CD4-positive, alpha-beta memory T cell (primary cell): Measurements from ENCODE around the gene COL4A5. TPM values are rescaled to one million over a fixed set of nuclear protein-coding genes. Genes with fewer than 3 reads are reported as not detected.

Source experiments
- CTCF ChIA-PET: fragments of 350-600 bp; sonication (Branson Sonifier 250); formaldehyde crosslinking; loops from one replicate; lab custom pipeline; 2021; ENCODE audit warnings: inconsistent platforms; ENCODE audit not compliant: partially characterized antibody; lab: Charles Lee
- POLR2A ChIA-PET: fragments of 350-600 bp; sonication (Branson Sonifier 250); formaldehyde crosslinking; loops from one replicate; lab custom pipeline; 2021; ENCODE audit not compliant: partially characterized antibody; lab: Charles Lee
- DNase-seq, 5 donors: peaks; one replicate each; pipeline versions ENCODE4 v3.0.0 to v3.0.0-alpha.2; 2020 to 2022; ENCODE audit warnings: mixed read lengths in 1 of 5
- H3K27ac ChIP-seq: one replicate; pipeline ENCODE4 v1.7.0; 2013; ENCODE audit warnings: low read depth, low read length
- H3K27me3 ChIP-seq: 2 replicates; pipeline ENCODE4 v1.7.0; 2013; ENCODE audit warnings: mild to moderate bottlenecking, low read length, moderate library complexity; ENCODE audit not compliant: insufficient read depth
- H3K36me3 ChIP-seq: 2 replicates; pipeline ENCODE4 v1.7.0; 2013; ENCODE audit warnings: mild to moderate bottlenecking, low read length, moderate library complexity; ENCODE audit not compliant: insufficient read depth
- H3K4me1 ChIP-seq: 2 replicates; pipeline ENCODE4 v1.7.0; 2013; ENCODE audit warnings: mild to moderate bottlenecking, low read length, moderate library complexity; ENCODE audit not compliant: insufficient read depth
- H3K4me3 ChIP-seq, 2 donors: one replicate each; pipeline ENCODE4 v1.7.0; 2013; ENCODE audit warnings: low read length in 2 of 2, mild to moderate bottlenecking in 1 of 2
- H3K9me3 ChIP-seq, 2 donors: one replicate each; pipeline ENCODE4 v1.7.0; 2013; ENCODE audit warnings: low read length in 2 of 2, control low read depth in 1 of 2; ENCODE audit not compliant: control insufficient read depth in 1 of 2
- H3K27ac Mint-ChIP-seq, 7 donors: one replicate each; pipeline ENCODE4 v1.8.0; 2020 to 2021; ENCODE audit warnings: mixed read lengths in 7 of 7, mild to moderate bottlenecking in 6 of 7, inconsistent platforms in 3 of 7, moderate library complexity in 3 of 7
- H3K27me3 Mint-ChIP-seq, 2 donors: one replicate each; pipeline ENCODE4 v1.8.0; 2020 to 2021; ENCODE audit warnings: mixed read lengths in 2 of 2
- H3K36me3 Mint-ChIP-seq, 2 donors: one replicate each; pipeline ENCODE4 v1.8.0; 2020 to 2021; ENCODE audit warnings: mixed read lengths in 2 of 2, inconsistent platforms in 1 of 2, mild to moderate bottlenecking in 1 of 2
- H3K4me1 Mint-ChIP-seq, 4 donors: one replicate each; pipeline ENCODE4 v1.8.0; 2020 to 2021; ENCODE audit warnings: mixed read lengths in 4 of 4, mild to moderate bottlenecking in 1 of 4
- H3K4me3 Mint-ChIP-seq, 8 donors: one replicate each; pipeline ENCODE4 v1.8.0; 2020 to 2021; ENCODE audit warnings: mixed read lengths in 8 of 8, mild to moderate bottlenecking in 7 of 8, moderate library complexity in 6 of 8, inconsistent platforms in 3 of 8
- H3K9me3 Mint-ChIP-seq, 8 donors: one replicate each; pipeline ENCODE4 v1.8.0; 2020 to 2021; ENCODE audit warnings: mixed read lengths in 8 of 8, mild to moderate bottlenecking in 5 of 8, inconsistent platforms in 3 of 8, moderate library complexity in 1 of 8
- intact Hi-C: fragments of 100-400 bp; cut with micrococcal nuclease; formaldehyde crosslinking; loops from one replicate; pipeline ENCODE4 v1.15.1; 2023
- polyA plus RNA-seq, 2 donors: library from polyadenylated mRNA; unstranded; fragments of 300-500 nt; fragmentation: Illumina TruSeq; gene quantifications; one replicate each; pipeline ENCODE4 v1.2.3, GENCODE V29; 2021
- total RNA-seq, 2 experiments: library from RNA; stranded (reverse); gene quantifications; one replicate each; pipeline ENCODE4 v1.2.3, GENCODE V29; 2021

The COL4A5 gene
- total and polyA plus RNA-seq, 4 experiments from 2014 or later: not detected

DNA sequence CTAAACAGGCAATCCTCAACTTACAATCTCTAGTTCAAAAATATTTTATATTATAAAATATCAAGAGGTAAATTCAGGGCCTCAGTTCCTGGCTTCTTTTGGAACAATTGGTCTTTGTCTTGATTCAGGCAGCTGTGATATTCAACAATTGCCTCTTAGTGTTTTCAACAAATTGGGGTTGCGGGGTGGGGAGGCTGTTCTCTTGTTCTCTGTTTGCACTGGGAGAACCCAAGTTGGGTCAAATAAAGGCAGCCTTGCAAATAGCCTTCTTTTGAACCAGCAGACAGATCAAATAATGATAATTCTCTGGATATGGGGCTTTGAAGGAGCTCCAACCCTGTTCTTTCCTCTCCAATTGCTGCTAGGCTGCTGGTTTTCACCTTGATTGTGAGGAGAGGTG is 142.5 kb downstream of the COL4A5 start:
- Histone ChIP-seq H3K9me3 (no peaks in the 10 kb centered on the region), H3K36me3 (no peaks in the 10 kb centered on the region), H3K27me3 (no peaks in the 10 kb centered on the region), H3K4me3 (no peak overlapping the region), H3K27ac (no peak overlapping the region), H3K4me1 (no peaks in the 10 kb centered on the region)
- CTCF ChIA-PET: no interaction called here
- no peak overlapping the region for H3K27ac Mint-ChIP-seq
- POLR2A ChIA-PET: no interaction called here
- DNase-seq: no peak
- intact Hi-C loops: no loop called here
- H3K4me1 Mint-ChIP-seq: no peaks in the 10 kb centered on the region
- peaks cover 0 to 2% (median 0%) of the 10 kb centered on the region in 8 donors for H3K9me3 Mint-ChIP-seq
- H3K27me3 Mint-ChIP-seq: no peaks in the 10 kb centered on the region
- H3K36me3 Mint-ChIP-seq: no peaks in the 10 kb centered on the region
- no peak overlapping the region for H3K4me3 Mint-ChIP-seq

DNA sequence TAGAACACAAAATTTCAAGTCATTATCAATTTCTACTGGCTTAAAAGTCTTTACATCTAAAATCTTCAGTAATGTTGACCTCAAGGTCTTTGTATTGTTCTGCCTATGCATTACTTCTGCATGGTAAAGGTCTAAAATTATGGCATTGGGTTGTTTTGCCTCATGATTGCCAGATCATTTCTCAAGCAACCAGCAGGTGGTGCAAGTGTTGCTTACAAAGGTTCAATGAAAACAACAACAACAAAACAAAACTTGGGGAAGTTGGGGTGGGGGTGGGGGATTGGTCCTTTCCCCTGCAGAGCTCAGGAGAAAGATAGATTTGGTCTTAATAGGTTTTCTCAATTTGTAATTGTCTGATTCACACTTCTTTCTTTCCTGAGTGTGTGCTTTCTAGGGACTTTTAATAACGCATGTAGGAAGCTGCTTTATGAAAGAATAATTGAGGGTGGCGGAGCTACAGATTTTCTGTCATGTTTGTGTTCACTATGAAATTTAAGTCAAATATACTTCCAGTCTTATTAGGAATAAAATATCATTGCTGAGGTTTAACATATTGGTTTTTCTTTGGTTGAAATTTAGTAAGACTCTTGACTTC is 145.1 kb downstream of the COL4A5 start:
- no peaks in the 10 kb centered on the region for H3K36me3 ChIP-seq
- no peaks in the 10 kb centered on the region for H3K27me3 Mint-ChIP-seq
- intact Hi-C loops: no loop called here
- H3K4me3 ChIP-seq: no peak overlapping the region
- H3K27me3 ChIP-seq: no peaks in the 10 kb centered on the region
- H3K4me1 ChIP-seq: no peaks in the 10 kb centered on the region
- H3K4me3 Mint-ChIP-seq: no peak overlapping the region
- POLR2A ChIA-PET: no interaction called here
- H3K9me3 ChIP-seq: no peaks in the 10 kb centered on the region
- H3K9me3 Mint-ChIP-seq: peaks cover 0 to 2% (median 0%) of the 10 kb centered on the region in 8 donors
- H3K4me1 Mint-ChIP-seq: no peaks in the 10 kb centered on the region
- H3K36me3 Mint-ChIP-seq: no peaks in the 10 kb centered on the region
- no peak for DNase-seq
- no peak overlapping the region for H3K27ac Mint-ChIP-seq
- no peak overlapping the region for H3K27ac ChIP-seq
- CTCF ChIA-PET: no interaction called here

DNA sequence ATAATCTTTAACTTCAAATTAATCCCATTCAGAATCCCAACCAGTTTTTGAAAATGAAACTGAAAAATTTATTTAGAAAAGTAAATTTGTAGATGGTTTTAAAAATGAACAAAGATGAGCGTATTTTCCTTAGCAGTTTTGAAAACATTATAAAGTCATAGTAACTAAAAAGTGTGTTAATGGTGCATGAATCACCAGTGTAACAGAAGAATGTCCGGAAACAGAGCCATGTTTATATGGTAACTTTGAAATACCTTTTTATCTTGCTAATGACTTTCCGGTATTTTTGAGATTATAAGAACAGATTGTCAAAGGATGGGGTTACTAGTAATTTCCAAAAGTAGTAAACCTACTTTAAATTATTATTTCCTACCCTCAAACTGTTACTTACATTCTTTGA is 150.9 kb downstream of the COL4A5 start:
- Mint-ChIP-seq H3K27me3 (no peaks in the 10 kb centered on the region), H3K4me3 (no peak overlapping the region), H3K9me3 (peaks cover 0 to 3% (median 0%) of the 10 kb centered on the region in 8 donors), H3K27ac (no peak overlapping the region), H3K36me3 (no peaks in the 10 kb centered on the region), H3K4me1 (no peaks in the 10 kb centered on the region)
- POLR2A ChIA-PET: no interaction called here
- no peaks in the 10 kb centered on the region for H3K9me3 ChIP-seq
- H3K36me3 ChIP-seq: no peaks in the 10 kb centered on the region
- CTCF ChIA-PET: no interaction called here
- intact Hi-C loops: no loop called here
- H3K4me3 ChIP-seq: no peak overlapping the region
- DNase-seq: no peak
- no peaks in the 10 kb centered on the region for H3K4me1 ChIP-seq
- no peaks in the 10 kb centered on the region for H3K27me3 ChIP-seq
- H3K27ac ChIP-seq: no peak overlapping the region

DNA sequence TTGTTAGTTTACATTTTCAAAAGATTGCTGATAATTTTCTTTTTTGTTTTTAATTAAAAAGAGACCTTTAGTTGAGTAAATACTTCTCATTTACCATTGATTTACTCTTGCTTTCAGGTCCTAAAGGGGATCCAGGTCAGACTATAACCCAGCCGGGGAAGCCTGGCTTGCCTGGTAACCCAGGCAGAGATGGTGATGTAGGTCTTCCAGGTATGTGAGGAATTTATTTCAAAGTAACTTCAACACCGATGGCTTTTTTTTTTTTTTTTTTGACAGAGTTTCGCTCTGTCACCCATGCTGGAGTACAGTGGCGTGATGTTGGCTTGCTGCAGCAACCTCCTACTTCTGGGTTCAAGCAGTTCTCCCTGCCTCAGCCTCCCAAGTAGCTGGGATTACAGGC is 161.6 kb downstream of the COL4A5 start:
- H3K9me3 ChIP-seq: no peaks in the 10 kb centered on the region
- H3K27me3 ChIP-seq: no peaks in the 10 kb centered on the region
- no peaks in the 10 kb centered on the region for H3K27me3 Mint-ChIP-seq
- H3K36me3 ChIP-seq: no peaks in the 10 kb centered on the region
- ChIA-PET CTCF (no interaction called here), POLR2A (no interaction called here)
- intact Hi-C loops: no loop called here
- H3K4me1 Mint-ChIP-seq: no peaks in the 10 kb centered on the region
- no peak overlapping the region for H3K27ac Mint-ChIP-seq
- no peaks in the 10 kb centered on the region for H3K9me3 Mint-ChIP-seq
- no peaks in the 10 kb centered on the region for H3K36me3 Mint-ChIP-seq
- no peak overlapping the region for H3K4me3 Mint-ChIP-seq
- H3K4me3 ChIP-seq: no peak overlapping the region
- no peaks in the 10 kb centered on the region for H3K4me1 ChIP-seq
- no peak overlapping the region for H3K27ac ChIP-seq
- DNase-seq: no peak

DNA sequence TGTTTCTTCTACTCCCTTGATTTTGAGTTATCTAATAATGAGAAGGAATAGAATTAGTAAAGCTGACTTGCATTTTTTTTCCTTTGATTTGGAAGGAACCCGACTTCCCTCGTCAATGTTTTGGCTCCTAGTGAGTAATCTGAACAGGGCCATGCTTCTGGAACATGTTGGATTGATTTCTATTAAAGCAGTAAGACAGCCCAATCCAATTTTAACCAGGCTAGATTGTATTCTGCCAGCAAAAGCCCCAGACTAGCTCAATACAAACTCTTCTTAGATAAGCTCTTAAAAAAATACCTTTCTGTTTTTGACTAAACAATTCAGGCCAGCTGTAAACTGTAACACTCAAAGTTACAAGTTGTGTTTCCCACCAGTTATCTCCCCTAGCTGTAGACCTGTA is 170.5 kb downstream of the COL4A5 start:
- Mint-ChIP-seq H3K27ac (no peak overlapping the region), H3K36me3 (no peaks in the 10 kb centered on the region), H3K4me3 (no peak overlapping the region), H3K9me3 (no peaks in the 10 kb centered on the region), H3K4me1 (no peaks in the 10 kb centered on the region), H3K27me3 (no peaks in the 10 kb centered on the region)
- H3K4me3 ChIP-seq: no peak overlapping the region
- no peaks in the 10 kb centered on the region for H3K9me3 ChIP-seq
- no peak for DNase-seq
- H3K27me3 ChIP-seq: no peaks in the 10 kb centered on the region
- no peak overlapping the region for H3K27ac ChIP-seq
- ChIA-PET POLR2A (no interaction called here), CTCF (no interaction called here)
- H3K36me3 ChIP-seq: no peaks in the 10 kb centered on the region
- intact Hi-C loops: no loop called here
- H3K4me1 ChIP-seq: no peaks in the 10 kb centered on the region

DNA sequence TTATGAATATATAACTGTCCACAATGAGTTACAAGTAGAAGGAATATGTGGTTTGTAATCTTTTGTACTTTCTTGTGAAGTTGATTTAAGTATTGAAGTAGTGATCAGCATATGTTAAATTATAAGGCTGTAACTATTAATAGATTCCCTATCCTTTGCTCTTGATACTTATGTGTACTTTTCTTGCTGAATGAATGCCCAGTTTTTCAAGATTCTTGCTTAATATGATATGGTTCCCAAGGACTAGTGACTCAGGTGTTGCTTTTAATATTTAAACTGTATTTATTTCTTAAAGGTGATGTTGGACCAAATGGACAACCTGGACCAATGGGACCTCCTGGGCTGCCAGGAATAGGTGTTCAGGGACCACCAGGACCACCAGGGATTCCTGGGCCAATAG is 175.0 kb downstream of the COL4A5 start:
- no peak overlapping the region for H3K27ac ChIP-seq
- no peaks in the 10 kb centered on the region for H3K27me3 ChIP-seq
- no peaks in the 10 kb centered on the region for H3K4me1 Mint-ChIP-seq
- H3K9me3 Mint-ChIP-seq: no peaks in the 10 kb centered on the region
- intact Hi-C loops: no loop called here
- H3K36me3 ChIP-seq: no peaks in the 10 kb centered on the region
- no peak overlapping the region for H3K27ac Mint-ChIP-seq
- H3K9me3 ChIP-seq: no peaks in the 10 kb centered on the region
- ChIA-PET CTCF (no interaction called here), POLR2A (no interaction called here)
- H3K4me3 Mint-ChIP-seq: no peak overlapping the region
- H3K4me1 ChIP-seq: no peaks in the 10 kb centered on the region
- no peaks in the 10 kb centered on the region for H3K27me3 Mint-ChIP-seq
- no peak for DNase-seq
- H3K36me3 Mint-ChIP-seq: no peaks in the 10 kb centered on the region
- H3K4me3 ChIP-seq: no peak overlapping the region

DNA sequence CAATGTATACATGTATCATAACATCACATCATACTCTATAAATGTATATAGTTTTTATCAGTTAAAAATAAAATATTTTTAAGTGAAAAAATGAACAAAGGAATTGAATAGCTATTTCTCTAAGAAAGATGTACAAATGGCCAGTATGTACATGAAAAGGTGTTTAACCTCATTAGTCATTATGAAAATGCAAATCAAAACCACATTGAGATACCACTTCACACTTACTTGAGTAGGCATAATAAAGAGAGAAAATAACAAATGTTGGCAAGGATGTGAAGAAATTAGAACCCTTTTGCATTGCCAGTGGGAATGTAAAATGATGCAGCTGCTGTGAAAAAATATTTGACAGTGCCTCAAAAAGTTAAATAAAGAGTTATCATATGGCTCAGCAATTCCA is 201.2 kb downstream of the COL4A5 start:
- POLR2A ChIA-PET: no interaction called here
- no peaks in the 10 kb centered on the region for H3K27me3 ChIP-seq
- Mint-ChIP-seq H3K27ac (no peak overlapping the region), H3K4me1 (no peaks in the 10 kb centered on the region), H3K36me3 (no peaks in the 10 kb centered on the region), H3K4me3 (no peak overlapping the region), H3K9me3 (peaks cover 0 to 12% (median 6%) of the 10 kb centered on the region in 8 donors), H3K27me3 (no peaks in the 10 kb centered on the region)
- CTCF ChIA-PET: no interaction called here
- H3K4me3 ChIP-seq: no peak overlapping the region
- DNase-seq: no peak
- H3K27ac ChIP-seq: no peak overlapping the region
- H3K9me3 ChIP-seq: no peaks in the 10 kb centered on the region
- intact Hi-C loops: no loop called here
- no peaks in the 10 kb centered on the region for H3K4me1 ChIP-seq
- no peaks in the 10 kb centered on the region for H3K36me3 ChIP-seq
